Activated naive CD8-positive, alpha-beta T cell treated with anti-CD3 and anti-CD28 coated beads for 36 hours (primary cell): ENCODE data around the gene PRKAG3. TPM values are rescaled to one million over a fixed set of nuclear protein-coding genes. Genes with fewer than 3 reads are reported as not detected.
"Not testable (repeated sequence)": the region's sequence is repeated elsewhere in the genome, so short reads cannot be mapped to it uniquely, and the experiment has no call there.

Experiments used
- DNase-seq: peaks from one replicate; pipeline ENCODE4 v3.0.0; 2021
- H3K27ac Mint-ChIP-seq: one replicate; pipeline ENCODE4 v1.8.0; 2022; ENCODE audit warnings: mild to moderate bottlenecking, moderate library complexity, mixed read lengths
- H3K27me3 Mint-ChIP-seq: one replicate; pipeline ENCODE4 v1.8.0; 2022; ENCODE audit warnings: mild to moderate bottlenecking, mixed read lengths
- H3K36me3 Mint-ChIP-seq: one replicate; pipeline ENCODE4 v1.8.0; 2021; ENCODE audit warnings: mild to moderate bottlenecking, mixed read lengths
- H3K4me1 Mint-ChIP-seq: one replicate; pipeline ENCODE4 v1.8.0; 2021; ENCODE audit warnings: mixed read lengths
- H3K4me3 Mint-ChIP-seq: one replicate; pipeline ENCODE4 v1.8.0; 2022; ENCODE audit warnings: mild to moderate bottlenecking, moderate library complexity, mixed read lengths
- H3K9me3 Mint-ChIP-seq: one replicate; pipeline ENCODE4 v1.8.0; 2022; ENCODE audit warnings: mixed read lengths
- total RNA-seq, 2 experiments: library from RNA; stranded (reverse); gene quantifications; one replicate each; pipeline ENCODE4 v1.2.3, GENCODE V29; 2021

Gene PRKAG3
- total RNA-seq, 2 experiments from 2014 or later = not detected

- Mint-ChIP-seq H3K36me3 (peaks cover 31% of the 10 kb centered on the region), H3K27ac (no peak overlapping the region), H3K27me3 (peaks cover 38% of the 10 kb centered on the region), H3K9me3 (peaks cover 11% of the 10 kb centered on the region), H3K4me1 (peaks cover 1% of the 10 kb centered on the region), H3K4me3 (no peak overlapping the region)
- DNase-seq = no peak
Measured at GRCh38 chr2:218777276-218777990, 54.2 kb downstream of the PRKAG3 start.

- Mint-ChIP-seq H3K9me3 (peaks cover 11% of the 10 kb centered on the region), H3K36me3 (peaks cover 35% of the 10 kb centered on the region), H3K27ac (no peak overlapping the region), H3K4me1 (no peaks in the 10 kb centered on the region), H3K27me3 (peaks cover 32% of the 10 kb centered on the region), H3K4me3 (no peak overlapping the region)
- DNase-seq = no peak
Measured at GRCh38 chr2:218776488-218776887, 55.1 kb downstream of the PRKAG3 start.

GRCh38 chr2:218773881-218774280 lies 57.7 kb downstream of the PRKAG3 start:
- no peak for DNase-seq
- Mint-ChIP-seq H3K27ac (no peak overlapping the region), H3K36me3 (peaks cover 44% of the 10 kb centered on the region), H3K9me3 (peaks cover 11% of the 10 kb centered on the region), H3K4me3 (no peak overlapping the region), H3K27me3 (peaks cover 9% of the 10 kb centered on the region), H3K4me1 (no peaks in the 10 kb centered on the region)

GRCh38 chr2:218772759-218773158 lies 58.8 kb downstream of the PRKAG3 start:
- not testable (repeated sequence) for H3K27ac Mint-ChIP-seq, H3K9me3 Mint-ChIP-seq, H3K27me3 Mint-ChIP-seq, H3K4me1 Mint-ChIP-seq, DNase-seq, H3K4me3 Mint-ChIP-seq
- peaks cover 39% of the 10 kb centered on the region for H3K36me3 Mint-ChIP-seq

Other genes with a start within 250 kb of the PRKAG3 start
- under 1 TPM in 1 of 2 experiments, not detected in 1; 0.22 TPM for gene PLCD4, start 223.9 kb downstream of the PRKAG3 start, total RNA-seq
- gene ZNF142, start 172.2 kb downstream of the PRKAG3 start, total RNA-seq = 10 to 100 TPM; 55.2 to 55.4 TPM
- 10 to 100 TPM; 90.3 to 96.4 TPM for gene BCS1L, start 172.1 kb downstream of the PRKAG3 start, total RNA-seq
- 10 to 100 TPM; 27.2 to 29.8 TPM for gene RNF25, start 159.8 kb downstream of the PRKAG3 start, total RNA-seq
- 10 to 100 TPM; 11.8 to 15.4 TPM for gene STK36, start 159.7 kb downstream of the PRKAG3 start, total RNA-seq
- gene TTLL4, start 121.0 kb downstream of the PRKAG3 start, total RNA-seq = 10 to 100 TPM; 34.2 to 36.7 TPM
- not detected for gene CYP27A1, start 49.7 kb downstream of the PRKAG3 start, total RNA-seq
- under 1 TPM in 1 of 2 experiments, not detected in 1; 0.21 TPM for gene WNT6, start 28.0 kb upstream of the PRKAG3 start, total RNA-seq
- gene WNT10A, start 49.0 kb upstream of the PRKAG3 start, total RNA-seq = 1 to 10 TPM; 6.8 to 7.1 TPM
- not detected for gene CDK5R2, start 127.9 kb upstream of the PRKAG3 start, total RNA-seq
- not detected for gene FEV, start 153.4 kb upstream of the PRKAG3 start, total RNA-seq
- gene CRYBA2, start 161.6 kb upstream of the PRKAG3 start, total RNA-seq = not detected
- gene CFAP65, start 209.7 kb upstream of the PRKAG3 start, total RNA-seq = not detected
- gene IHH, start 229.1 kb upstream of the PRKAG3 start, total RNA-seq = not detected